Measurements from ENCODE around the gene EPB41L3. TPM values are rescaled to one million over a fixed set of nuclear protein-coding genes. Genes with fewer than 3 reads are reported as not detected.
A peak's percentile ranks its signal among the peaks of the same experiment; 100 is the strongest.

The EPB41L3 gene
- total RNA-seq, 2 experiments from 2014 or later: 0.31 TPM; not detected in 1

DNA sequence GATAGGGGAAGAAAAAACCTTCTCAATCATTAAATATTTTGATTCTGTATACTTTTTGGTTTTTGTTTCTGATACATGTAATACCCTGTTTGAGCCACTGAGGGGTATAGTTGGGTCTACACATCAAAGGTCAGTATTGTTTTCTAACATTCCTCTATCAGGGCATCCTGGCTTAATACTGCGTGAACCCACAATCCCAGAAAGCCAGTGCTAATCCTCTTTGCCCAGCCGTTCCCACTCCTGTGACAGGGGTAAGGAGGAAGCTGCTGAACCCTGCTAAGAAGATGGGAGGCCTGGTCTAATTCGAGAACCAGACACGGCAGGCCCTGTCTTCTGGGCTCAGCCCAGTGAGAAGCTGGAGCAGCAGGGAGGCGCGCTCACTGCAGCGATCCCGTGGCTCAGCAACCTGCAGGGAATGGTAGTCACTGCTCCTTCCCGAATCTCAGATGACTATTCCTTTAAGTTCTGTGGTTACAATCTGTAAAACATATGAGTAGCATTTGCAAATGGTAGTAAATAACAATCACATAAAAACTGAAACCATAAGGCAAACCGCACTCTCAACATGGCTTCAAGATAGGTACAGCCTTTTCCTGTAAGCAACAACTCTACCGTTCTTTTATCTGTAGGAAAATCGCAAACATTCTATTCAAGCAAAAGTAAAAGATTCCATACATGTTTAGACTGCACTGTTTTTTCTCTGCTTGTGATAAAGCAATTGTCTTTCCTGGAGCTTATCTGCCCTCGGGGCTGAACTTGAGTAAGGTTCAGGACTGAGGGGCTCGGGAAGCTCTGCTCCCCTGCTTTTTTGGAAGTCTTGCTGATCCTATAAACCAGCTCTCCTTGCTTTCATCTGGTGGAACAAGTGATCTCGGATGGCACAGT lies 87.0 kb downstream of the EPB41L3 start:
- no peaks in the 10 kb centered on the region for H3K9me3 Mint-ChIP-seq
- ATAC-seq (peak; percentile 61), DNase-seq (no peak)
- TF ChIP-seq, protein P1, sequence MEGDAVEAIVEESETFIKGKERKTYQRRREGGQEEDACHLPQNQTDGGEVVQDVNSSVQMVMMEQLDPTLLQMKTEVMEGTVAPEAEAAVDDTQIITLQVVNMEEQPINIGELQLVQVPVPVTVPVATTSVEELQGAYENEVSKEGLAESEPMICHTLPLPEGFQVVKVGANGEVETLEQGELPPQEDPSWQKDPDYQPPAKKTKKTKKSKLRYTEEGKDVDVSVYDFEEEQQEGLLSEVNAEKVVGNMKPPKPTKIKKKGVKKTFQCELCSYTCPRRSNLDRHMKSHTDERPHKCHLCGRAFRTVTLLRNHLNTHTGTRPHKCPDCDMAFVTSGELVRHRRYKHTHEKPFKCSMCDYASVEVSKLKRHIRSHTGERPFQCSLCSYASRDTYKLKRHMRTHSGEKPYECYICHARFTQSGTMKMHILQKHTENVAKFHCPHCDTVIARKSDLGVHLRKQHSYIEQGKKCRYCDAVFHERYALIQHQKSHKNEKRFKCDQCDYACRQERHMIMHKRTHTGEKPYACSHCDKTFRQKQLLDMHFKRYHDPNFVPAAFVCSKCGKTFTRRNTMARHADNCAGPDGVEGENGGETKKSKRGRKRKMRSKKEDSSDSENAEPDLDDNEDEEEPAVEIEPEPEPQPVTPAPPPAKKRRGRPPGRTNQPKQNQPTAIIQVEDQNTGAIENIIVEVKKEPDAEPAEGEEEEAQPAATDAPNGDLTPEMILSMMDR (IDR thresholded peaks at IDR 0.05): peak; percentile 46
- no peak overlapping the region for H3K4me3 Mint-ChIP-seq
- ChIA-PET POLR2A (no interaction called here), CTCF (interaction anchor here (1.0 to 2.4 kb wide), 3 partner anchors 10 to 14 kb away, joined by 3 to 9 read pairs (median 8); no protein-coding TSS in a partner anchor)
- peak overlapping the region; percentile 18 for H3K27ac Mint-ChIP-seq
- intact Hi-C loops (cut with micrococcal nuclease): no loop called here
- peaks cover 2% of the 10 kb centered on the region for H3K4me1 Mint-ChIP-seq (ENCODE audit: low read depth)
- H3K27me3 Mint-ChIP-seq: no peaks in the 10 kb centered on the region
- H3K36me3 Mint-ChIP-seq (ENCODE audit: low read depth): no peaks in the 10 kb centered on the region

DNA sequence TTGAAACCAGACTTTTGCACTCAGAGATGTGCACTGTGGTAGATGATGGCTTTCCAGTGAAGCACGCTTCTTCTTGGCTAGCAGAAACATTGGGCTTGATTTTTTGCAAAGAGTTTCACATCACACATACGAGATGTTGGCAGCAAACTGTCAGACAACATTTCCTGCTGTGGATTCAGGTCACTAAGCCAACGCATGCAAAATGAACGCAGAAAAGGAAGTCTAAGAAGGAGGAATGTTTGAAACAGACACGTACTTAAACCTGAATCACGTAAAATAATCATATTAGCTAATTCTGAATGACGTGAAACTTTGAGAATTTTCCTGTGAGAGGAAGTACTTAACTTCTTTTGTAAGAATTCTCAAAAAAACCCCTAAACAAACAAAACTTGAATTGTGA lies 88.1 kb downstream of the EPB41L3 start:
- Mint-ChIP-seq H3K36me3 (ENCODE audit: low read depth) (no peaks in the 10 kb centered on the region), H3K27ac (no peak overlapping the region), H3K9me3 (no peaks in the 10 kb centered on the region), H3K4me1 (ENCODE audit: low read depth) (peaks cover 2% of the 10 kb centered on the region), H3K4me3 (no peak overlapping the region), H3K27me3 (peaks cover 4% of the 10 kb centered on the region)
- TF ChIP-seq, protein P1 (IDR thresholded peaks at IDR 0.05): no peak
- ChIA-PET POLR2A (no interaction called here), CTCF (interaction anchor here (1.9 kb wide), 1 partner anchor 13 kb away, joined by 8 read pairs; no protein-coding TSS in a partner anchor)
- no peak for DNase-seq
- no peak for ATAC-seq
- intact Hi-C loops (cut with micrococcal nuclease): no loop called here

DNA sequence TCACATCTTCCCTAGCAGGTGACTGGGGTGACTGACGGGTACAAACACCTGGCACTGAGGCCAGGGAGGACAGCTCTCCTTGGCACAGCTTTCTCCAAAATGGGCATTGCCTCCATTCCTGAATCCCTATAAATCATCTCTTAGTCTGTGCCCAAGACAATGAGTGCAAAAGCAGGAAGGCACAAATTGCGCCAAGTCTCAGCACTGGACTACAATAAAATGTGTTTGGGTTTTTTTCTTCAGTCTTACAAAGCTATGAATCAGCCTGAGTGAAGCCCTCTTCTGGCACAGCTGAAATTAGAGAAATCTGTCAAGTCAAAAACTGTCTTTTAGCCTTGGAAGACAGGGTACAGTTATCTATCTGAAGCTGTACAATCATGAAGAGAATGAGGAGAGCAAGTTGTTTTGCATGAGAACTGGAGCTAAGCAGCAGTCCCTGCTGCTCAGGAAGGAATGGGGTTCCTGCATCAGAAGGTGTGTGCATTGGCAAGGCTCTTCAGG lies 90.8 kb downstream of the EPB41L3 start:
- ChIA-PET POLR2A (no interaction called here), CTCF (interaction anchor here (0.6 kb wide), 1 partner anchor 370 kb away, joined by 3 read pairs; no protein-coding TSS in a partner anchor)
- no peak overlapping the region for H3K4me3 Mint-ChIP-seq
- peaks cover 7% of the 10 kb centered on the region for H3K27me3 Mint-ChIP-seq
- intact Hi-C loops (cut with micrococcal nuclease): no loop called here
- H3K36me3 Mint-ChIP-seq (ENCODE audit: low read depth): no peaks in the 10 kb centered on the region
- no peak for DNase-seq
- H3K27ac Mint-ChIP-seq: no peak overlapping the region
- H3K9me3 Mint-ChIP-seq: no peaks in the 10 kb centered on the region
- no peak for ATAC-seq
- peaks cover 2% of the 10 kb centered on the region for H3K4me1 Mint-ChIP-seq (ENCODE audit: low read depth)
- TF ChIP-seq, protein P1 (IDR thresholded peaks at IDR 0.05): no peak

GRCh38 chr18:5451871-5452270 lies 91.9 kb downstream of the EPB41L3 start:
- intact Hi-C loops (cut with micrococcal nuclease): no loop called here
- H3K36me3 Mint-ChIP-seq (ENCODE audit: low read depth): no peaks in the 10 kb centered on the region
- no peak overlapping the region for H3K27ac Mint-ChIP-seq
- no peak overlapping the region for H3K4me3 Mint-ChIP-seq
- ChIA-PET CTCF (no interaction called here), POLR2A (interaction anchor here (0.7 kb wide), 1 partner anchor 12 kb away, joined by 3 read pairs; no protein-coding TSS in a partner anchor)
- peaks cover 7% of the 10 kb centered on the region for H3K27me3 Mint-ChIP-seq
- DNase-seq: no peak
- peaks cover 2% of the 10 kb centered on the region for H3K4me1 Mint-ChIP-seq (ENCODE audit: low read depth)
- no peak for ATAC-seq
- TF ChIP-seq, protein P1 (IDR thresholded peaks at IDR 0.05): no peak
- no peaks in the 10 kb centered on the region for H3K9me3 Mint-ChIP-seq

DNA sequence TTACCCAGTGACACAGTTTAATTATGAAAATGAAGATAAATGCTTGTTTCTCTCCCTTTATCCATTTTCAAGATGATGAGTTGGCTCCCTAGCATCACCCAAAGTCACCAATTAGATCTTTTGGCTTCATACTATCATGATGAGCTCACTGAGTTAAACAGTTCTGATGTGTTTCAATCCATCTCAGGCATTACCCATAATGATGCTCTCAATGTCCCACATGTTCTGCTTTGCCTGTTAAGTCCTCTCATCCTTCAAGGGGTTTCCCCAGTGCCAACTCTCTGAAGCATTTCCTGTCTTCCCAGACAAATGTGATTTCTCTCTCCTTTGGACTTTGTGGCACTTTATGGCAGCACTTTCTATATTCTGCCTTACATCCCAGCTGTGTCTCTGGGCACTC lies 92.6 kb downstream of the EPB41L3 start:
- no peak overlapping the region for H3K27ac Mint-ChIP-seq
- H3K36me3 Mint-ChIP-seq (ENCODE audit: low read depth): no peaks in the 10 kb centered on the region
- POLR2A ChIA-PET: no interaction called here
- DNase-seq (no peak), ATAC-seq (no peak)
- CTCF ChIA-PET: no interaction called here
- H3K9me3 Mint-ChIP-seq: no peaks in the 10 kb centered on the region
- H3K27me3 Mint-ChIP-seq: peaks cover 7% of the 10 kb centered on the region
- TF ChIP-seq, protein P1 (IDR thresholded peaks at IDR 0.05): no peak
- peaks cover 2% of the 10 kb centered on the region for H3K4me1 Mint-ChIP-seq (ENCODE audit: low read depth)
- no peak overlapping the region for H3K4me3 Mint-ChIP-seq
- intact Hi-C loops (cut with micrococcal nuclease): no loop called here
